K562 (cell line): ENCODE results near the gene SYNGR3. TPM values are rescaled to one million over a fixed set of nuclear protein-coding genes. Genes with fewer than 3 reads are reported as not detected.

Experiments
- CREBBP ChIP-seq: IDR thresholded peaks from one replicate; pipeline ENCODE4 v1.6.1; 2012; ENCODE audit warnings: low read depth, mild to moderate bottlenecking, control low read depth, inconsistent platforms, low read length
- GATA2 ChIP-seq: sonication (generic); formaldehyde crosslinking; IDR thresholded peaks from 2 replicates; pipeline ENCODE4 v1.4.0; 2020; ENCODE audit warnings: mild to moderate bottlenecking, missing genetic modification reagents
- NCOA4 ChIP-seq: fragments of 450-650 bp; IDR thresholded peaks from 2 replicates; pipeline ENCODE4 v1.6.1; 2018; ENCODE audit warnings: mild to moderate bottlenecking; ENCODE audit not compliant: partially characterized antibody
- NFXL1 ChIP-seq: fragments of 450-650 bp; formaldehyde crosslinking; IDR thresholded peaks from 2 replicates; pipeline ENCODE4 v1.4.0; 2021; ENCODE audit warnings: mild to moderate bottlenecking
- NR1H2 ChIP-seq: sonication (generic); formaldehyde crosslinking; IDR thresholded peaks from 2 replicates; pipeline ENCODE4 v1.4.0; 2020; ENCODE audit warnings: mild to moderate bottlenecking, missing genetic modification reagents
- PHF20 ChIP-seq: fragments of 450-650 bp; IDR thresholded peaks from 2 replicates; pipeline ENCODE4 v1.6.1; 2018; ENCODE audit not compliant: partially characterized antibody
- RAD21 ChIP-seq, 2 experiments: fragments of 250-450 bp in 1 of 2; fragments of 450-650 bp in 1 of 2; sonication (Bioruptor Pico) in 1 of 2; formaldehyde crosslinking in 1 of 2; IDR thresholded peaks in 1 of 2; conservative IDR thresholded peaks in 1 of 2; 2 replicates each; pipeline versions ENCODE4 v1.4.0 to v1.8.0; 2020 to 2022; ENCODE audit warnings: mild to moderate bottlenecking in 2 of 2, moderate library complexity in 1 of 2
- SRSF9 ChIP-seq: fragments of 200-400 bp; formaldehyde crosslinking; IDR thresholded peaks from 2 replicates; pipeline ENCODE4 v1.6.1; 2017; ENCODE audit warnings: low read depth, low read length, borderline replicate concordance
- WHSC1 ChIP-seq: IDR thresholded peaks from one replicate; pipeline ENCODE4 v1.6.1; 2012; ENCODE audit warnings: low read length, control low read depth, inconsistent platforms
- ZBTB11 ChIP-seq, 3 experiments: fragments of 200-800 bp in 1 of 3; fragments of 250-450 bp in 1 of 3; fragments of 450-650 bp in 1 of 3; sonication (Bioruptor Pico) in 1 of 3; sonication (Bioruptor generic) in 1 of 3; formaldehyde crosslinking in 1 of 3; IDR thresholded peaks; 2 replicates each; pipeline versions ENCODE4 v1.6.1 to v1.8.0; 2016 to 2022; ENCODE audit warnings: mild to moderate bottlenecking in 2 of 3, missing genetic modification characterization in 2 of 3, missing compliant biosample characterization in 1 of 3, moderate library complexity in 1 of 3
- ZNF197 ChIP-seq: fragments of 200-800 bp; sonication (Bioruptor generic); IDR thresholded peaks from 2 replicates; pipeline ENCODE4 v1.6.1; 2016; ENCODE audit warnings: low read depth, missing genetic modification characterization, missing compliant biosample characterization
- polyA plus RNA-seq, 8 experiments: library from polyadenylated mRNA; depleted of rRNA in 4 of 8; stranded (reverse) in 5 of 8; unstranded in 3 of 8; fragments of >200 nt; fragmentation: Nextera tagmentation in 2 of 8; fragmentation: Illumina TruSeq in 1 of 8; extraction: Ambion mirVana in 2 of 8; extraction: Trizol in 1 of 8; gene quantifications; 2 replicates each; pipeline versions ENCODE4 v1.2.1 to v1.2.3, GENCODE V29; 2011 to 2014; ENCODE audit warnings: inconsistent platforms in 1 of 8, missing spikeins in 1 of 8
- total RNA-seq, 7 experiments: library from RNA; depleted of rRNA in 6 of 7; stranded (reverse); fragments of >200 nt in 6 of 7; fragmentation: Illumina TruSeq in 2 of 7; extraction: Trizol in 2 of 7; gene quantifications; 2 replicates each; pipeline versions ENCODE4 v1.2.1 to v1.2.3, GENCODE V29; 2011 to 2021; ENCODE audit warnings: low replicate concordance in 1 of 7
- TF ChIP-seq, protein P1 (sequence below): fragments of 450-650 bp; IDR thresholded peaks from 2 replicates; pipeline ENCODE4 v1.6.1; 2016; ENCODE audit warnings: antibody characterized with exemption
- TF ChIP-seq, protein P2 (sequence below): fragments of 250-450 bp; sonication (Bioruptor Pico); IDR thresholded peaks from 2 replicates; pipeline ENCODE4 v1.5.0; 2021

Gene SYNGR3
- total and polyA plus RNA-seq, 9 of the 15 experiments (the other 6 are each of a cell fraction or from before 2014, with no cell fraction given): 3.7 to 69.2 (median 36.3) TPM

- no peak for TF ChIP-seq RAD21 (CRISPR knock-in tag; conservative IDR thresholded peaks at IDR 0.05 in 1 of 2, IDR thresholded peaks at IDR 0.05 in 1 of 2)
- TF ChIP-seq, protein P1, sequence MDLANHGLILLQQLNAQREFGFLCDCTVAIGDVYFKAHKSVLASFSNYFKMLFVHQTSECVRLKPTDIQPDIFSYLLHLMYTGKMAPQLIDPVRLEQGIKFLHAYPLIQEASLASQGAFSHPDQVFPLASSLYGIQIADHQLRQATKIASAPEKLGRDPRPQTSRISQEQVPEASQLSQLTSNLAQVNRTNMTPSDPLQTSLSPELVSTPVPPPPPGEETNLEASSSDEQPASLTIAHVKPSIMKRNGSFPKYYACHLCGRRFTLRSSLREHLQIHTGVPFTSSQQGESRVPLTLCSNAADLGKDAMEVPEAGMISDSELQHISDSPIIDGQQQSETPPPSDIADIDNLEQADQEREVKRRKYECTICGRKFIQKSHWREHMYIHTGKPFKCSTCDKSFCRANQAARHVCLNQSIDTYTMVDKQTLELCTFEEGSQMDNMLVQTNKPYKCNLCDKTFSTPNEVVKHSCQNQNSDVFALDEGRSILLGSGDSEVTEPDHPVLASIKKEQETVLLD: 0 out of 2 replicates have a peak, but pooled peaks have one; percentile 30
- no peak for TF ChIP-seq NR1H2 (CRISPR knock-in tag)
- TF ChIP-seq SRSF9: no peak
- no peak for TF ChIP-seq PHF20
- no peak for TF ChIP-seq ZNF197 (CRISPR knock-in tag)
- TF ChIP-seq WHSC1: no peak
- no peak for TF ChIP-seq CREBBP
- TF ChIP-seq ZBTB11 (CRISPR knock-in tag; IDR thresholded peaks at IDR 0.05): no peak
- no peak for TF ChIP-seq GATA2 (CRISPR knock-in tag)
- TF ChIP-seq NCOA4: no peak
- TF ChIP-seq, protein P2, sequence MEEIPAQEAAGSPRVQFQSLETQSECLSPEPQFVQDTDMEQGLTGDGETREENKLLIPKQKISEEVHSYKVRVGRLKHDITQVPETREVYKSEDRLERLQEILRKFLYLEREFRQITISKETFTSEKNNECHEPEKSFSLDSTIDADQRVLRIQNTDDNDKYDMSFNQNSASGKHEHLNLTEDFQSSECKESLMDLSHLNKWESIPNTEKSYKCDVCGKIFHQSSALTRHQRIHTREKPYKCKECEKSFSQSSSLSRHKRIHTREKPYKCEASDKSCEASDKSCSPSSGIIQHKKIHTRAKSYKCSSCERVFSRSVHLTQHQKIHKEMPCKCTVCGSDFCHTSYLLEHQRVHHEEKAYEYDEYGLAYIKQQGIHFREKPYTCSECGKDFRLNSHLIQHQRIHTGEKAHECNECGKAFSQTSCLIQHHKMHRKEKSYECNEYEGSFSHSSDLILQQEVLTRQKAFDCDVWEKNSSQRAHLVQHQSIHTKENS (CRISPR knock-in tag): no peak
- no peak for TF ChIP-seq NFXL1 (CRISPR knock-in tag)
Observed at GRCh38 chr16:2008631-2009163, 18.9 kb downstream of the SYNGR3 start (continued).
